ENCODE measurements around the gene TMEM120A. TPM values are rescaled to one million over a fixed set of nuclear protein-coding genes. Genes with fewer than 3 reads are reported as not detected.
A peak's percentile ranks its signal among the peaks of the same experiment; 100 is the strongest.

Gene TMEM120A
- total RNA-seq, 2 donors from 2014 or later, result 22.1 to 35.0 TPM

GRCh38 chr7:75965617-75966016 lies 28.8 kb downstream of the TMEM120A start:
- H3K9me3 ChIP-seq, result no peaks in the 10 kb centered on the region
- no peak overlapping the region for H3K4me3 ChIP-seq
- peak overlapping the region in 2 of 4 donors; percentile 54 to 58 for H3K27ac ChIP-seq
- H3K36me3 ChIP-seq (replicated peaks in 1 of 2; ENCODE audit: insufficient read depth in 1 of 2, low read depth in 2 of 2), result no peaks in the 10 kb centered on the region
- ATAC-seq, result no peak
- TF ChIP-seq CTCF (IDR thresholded peaks at IDR 0.05), result no peak
- no peak for TF ChIP-seq POLR2A (IDR thresholded peaks at IDR 0.05)
- no peak for DNase-seq
- peaks cover 18% of the 10 kb centered on the region for H3K4me1 ChIP-seq
- no peaks in the 10 kb centered on the region for H3K27me3 ChIP-seq
- 83 to 86% methylated on average over 6 to 13 of the region's 13 CpGs for WGBS, 2 donors
- intact Hi-C loops (cut with DNase I), result no loop called here

GRCh38 chr7:75963381-75963995 lies 30.9 kb downstream of the TMEM120A start:
- no peak for ATAC-seq
- H3K4me1 ChIP-seq, result peaks cover 22% of the 10 kb centered on the region
- no peaks in the 10 kb centered on the region for H3K9me3 ChIP-seq
- H3K4me3 ChIP-seq, result no peak overlapping the region
- H3K27ac ChIP-seq, result peak overlapping the region in 3 of 4 donors; percentile 45 to 71 (median 65)
- 79 to 80% methylated on average over 7 to 9 of the region's 9 CpGs for WGBS, 2 donors
- H3K36me3 ChIP-seq (replicated peaks in 1 of 2; ENCODE audit: insufficient read depth in 1 of 2, low read depth in 2 of 2), result no peaks in the 10 kb centered on the region
- no peak for DNase-seq
- intact Hi-C loops (cut with DNase I), result no loop called here
- H3K27me3 ChIP-seq, result no peaks in the 10 kb centered on the region
- TF ChIP-seq POLR2A (IDR thresholded peaks at IDR 0.05) (no peak), CTCF (IDR thresholded peaks at IDR 0.05) (no peak)

- no peak for DNase-seq
- WGBS, 2 donors, result 41 to 52% methylated on average over 18 of the region's 18 CpGs
- Histone ChIP-seq H3K27ac (peak overlapping the region in 3 of 4 donors; percentile 45 to 71 (median 65)), H3K27me3 (no peaks in the 10 kb centered on the region), H3K9me3 (no peaks in the 10 kb centered on the region), H3K4me1 (peaks cover 27% of the 10 kb centered on the region), H3K4me3 (no peak overlapping the region), H3K36me3 (replicated peaks in 1 of 2; ENCODE audit: insufficient read depth in 1 of 2, low read depth in 2 of 2) (no peaks in the 10 kb centered on the region)
- intact Hi-C loops (cut with DNase I), result no loop called here
- ATAC-seq, result peak; percentile 19
- TF ChIP-seq POLR2A (IDR thresholded peaks at IDR 0.05), result no peak
- TF ChIP-seq CTCF (IDR thresholded peaks at IDR 0.05), result no peak
These were observed 31.6 kb downstream of the TMEM120A start for GRCh38 chr7:75962607-75963380.

- Histone ChIP-seq H3K4me1 (peaks cover 41% of the 10 kb centered on the region), H3K27ac (peak overlapping the region in 1 of 4 donors; percentile 65), H3K9me3 (no peaks in the 10 kb centered on the region), H3K36me3 (replicated peaks in 1 of 2; ENCODE audit: insufficient read depth in 1 of 2, low read depth in 2 of 2) (no peaks in the 10 kb centered on the region), H3K27me3 (no peaks in the 10 kb centered on the region), H3K4me3 (no peak overlapping the region)
- DNase-seq, result no peak
- 87 to 95% methylated on average over 7 of the region's 7 CpGs for WGBS, 2 donors
- TF ChIP-seq CTCF (IDR thresholded peaks at IDR 0.05), result no peak
- TF ChIP-seq POLR2A (IDR thresholded peaks at IDR 0.05), result no peak
- intact Hi-C loops (cut with DNase I), result no loop called here
- ATAC-seq, result no peak
These were observed 33.2 kb downstream of the TMEM120A start for GRCh38 chr7:75961218-75961617.

All from body of pancreas (tissue), 4 donors.